GM12891 (cell line): Measurements from ENCODE around the gene ZMIZ1.
A peak's percentile ranks its signal among the peaks of the same experiment; 100 is the strongest.

ENCODE experiments used
- POLR2A ChIP-seq: IDR thresholded peaks from 2 replicates; pipeline ENCODE4 v1.6.1; 2011; ENCODE audit warnings: low read depth, low read length, control low read depth
- TAF1 ChIP-seq: IDR thresholded peaks from 2 replicates; pipeline ENCODE4 v1.6.1; 2011; ENCODE audit warnings: low read depth, low read length, control low read depth

GRCh38 chr10:79316671-79317431 is 248.1 kb downstream of the ZMIZ1 start:
- no peak for TF ChIP-seq TAF1
- TF ChIP-seq POLR2A = peak; percentile 69
